WTC11 (cell line): ENCODE results near the gene AQP2. TPM values are rescaled to one million over a fixed set of nuclear protein-coding genes. Genes with fewer than 3 reads are reported as not detected.

ENCODE experiments used
- ATAC-seq: fragments of 200-7000 bp; cut with Tn5 transposase; 2 replicates; pipeline ENCODE4 v1.10.0; 2021; ENCODE audit warnings: mild to moderate bottlenecking, moderate library complexity
- CTCF ChIA-PET: fragments of 300-600 bp; sonication (Branson Sonifier 250); formaldehyde crosslinking; loops from one replicate; lab custom pipeline; 2021; ENCODE audit warnings: antibody characterized with exemption; lab: Charles Lee
- POLR2A ChIA-PET: fragments of 350-600 bp; sonication (Branson Sonifier 250); formaldehyde crosslinking; loops from one replicate; lab custom pipeline; 2021; ENCODE audit warnings: antibody characterized with exemption; lab: Charles Lee
- DNase-seq: peaks from one replicate; pipeline ENCODE4 v3.0.0; 2021; ENCODE audit warnings: low spot score
- H3K27ac Mint-ChIP-seq: 2 replicates; pipeline ENCODE4 v1.8.0; 2021; ENCODE audit warnings: mixed read lengths
- H3K27me3 Mint-ChIP-seq: 2 replicates; pipeline ENCODE4 v1.8.0; 2021; ENCODE audit warnings: low read depth, mild to moderate bottlenecking, moderate library complexity, mixed read lengths
- H3K36me3 Mint-ChIP-seq: 2 replicates; pipeline ENCODE4 v1.8.0; 2021; ENCODE audit warnings: mixed read lengths
- H3K4me1 Mint-ChIP-seq: 2 replicates; pipeline ENCODE4 v1.8.0; 2022; ENCODE audit warnings: mixed read lengths
- H3K4me3 Mint-ChIP-seq: 2 replicates; pipeline ENCODE4 v1.8.0; 2021; ENCODE audit warnings: mild to moderate bottlenecking, moderate library complexity, mixed read lengths
- H3K9me3 Mint-ChIP-seq: 2 replicates; pipeline ENCODE4 v1.8.0; 2021; ENCODE audit warnings: mixed read lengths
- ELF4 ChIP-seq: sonication (generic); formaldehyde crosslinking; IDR thresholded peaks from 2 replicates; pipeline ENCODE4 v1.8.1; 2022; ENCODE audit warnings: low read depth, mild to moderate bottlenecking, moderate library complexity, missing genetic modification reagents
- FOXJ3 ChIP-seq: sonication (generic); formaldehyde crosslinking; IDR thresholded peaks from 2 replicates; pipeline ENCODE4 v1.9.0; 2021; ENCODE audit warnings: missing genetic modification reagents, mild to moderate bottlenecking, borderline replicate concordance
- GRHL2 ChIP-seq: fragments of 250-450 bp; sonication (Bioruptor Pico); IDR thresholded peaks from 2 replicates; pipeline ENCODE4 v1.8.0; 2022; ENCODE audit warnings: mild to moderate bottlenecking, moderate library complexity; ENCODE audit not compliant: insufficient replicate concordance, severe bottlenecking
- NFE2L1 ChIP-seq: sonication (generic); formaldehyde crosslinking; IDR thresholded peaks from 2 replicates; pipeline ENCODE4 v1.8.1; 2023; ENCODE audit warnings: missing genetic modification reagents
- NR1H2 ChIP-seq: sonication (generic); formaldehyde crosslinking; IDR thresholded peaks from 2 replicates; pipeline ENCODE4 v1.9.0; 2021; ENCODE audit warnings: mild to moderate bottlenecking, moderate library complexity, missing genetic modification reagents
- NR2C2 ChIP-seq: sonication (generic); formaldehyde crosslinking; IDR thresholded peaks from 2 replicates; pipeline ENCODE4 v1.8.0; 2022; ENCODE audit warnings: mild to moderate bottlenecking, missing genetic modification reagents
- NR3C1 ChIP-seq: sonication (generic); formaldehyde crosslinking; conservative IDR thresholded peaks from 2 replicates; pipeline ENCODE4 v1.8.1; 2023; ENCODE audit warnings: low read depth, mild to moderate bottlenecking, missing genetic modification reagents
- RELA ChIP-seq: sonication (generic); formaldehyde crosslinking; IDR thresholded peaks from 2 replicates; pipeline ENCODE4 v1.8.1; 2022; ENCODE audit warnings: missing genetic modification reagents, mild to moderate bottlenecking, borderline replicate concordance
- TEAD1 ChIP-seq: sonication (generic); formaldehyde crosslinking; IDR thresholded peaks from 2 replicates; pipeline ENCODE4 v1.8.0; 2022; ENCODE audit warnings: mild to moderate bottlenecking, missing genetic modification reagents
- ZNF121 ChIP-seq: sonication (generic); formaldehyde crosslinking; IDR thresholded peaks from 2 replicates; pipeline ENCODE4 v1.8.0; 2023; ENCODE audit warnings: missing genetic modification reagents
- ZNF138 ChIP-seq: sonication (generic); formaldehyde crosslinking; conservative IDR thresholded peaks from 2 replicates; pipeline ENCODE4 v1.8.1; 2022; ENCODE audit warnings: mild to moderate bottlenecking, moderate library complexity, missing genetic modification reagents
- ZNF232 ChIP-seq: sonication (generic); formaldehyde crosslinking; IDR thresholded peaks from 2 replicates; pipeline ENCODE4 v1.8.0; 2022; ENCODE audit warnings: mild to moderate bottlenecking, missing genetic modification reagents
- ZNF671 ChIP-seq: fragments of 250-450 bp; sonication (Bioruptor Pico); IDR thresholded peaks from 2 replicates; pipeline ENCODE4 v1.8.0; 2021; ENCODE audit warnings: mild to moderate bottlenecking
- total RNA-seq: library from RNA; stranded (reverse); gene quantifications from 3 replicates; pipeline ENCODE4 v1.2.3, GENCODE V29; 2021
- TF ChIP-seq, protein P1 (sequence below): sonication (generic); formaldehyde crosslinking; IDR thresholded peaks from 2 replicates; pipeline ENCODE4 v1.8.0; 2022; ENCODE audit warnings: mild to moderate bottlenecking, missing genetic modification reagents
- TF ChIP-seq, protein P2 (sequence below): sonication (generic); formaldehyde crosslinking; conservative IDR thresholded peaks from 2 replicates; pipeline ENCODE4 v1.8.1; 2023; ENCODE audit warnings: mild to moderate bottlenecking, low read depth, missing genetic modification reagents, moderate library complexity
- TF ChIP-seq, protein P3 (sequence below): sonication (generic); formaldehyde crosslinking; IDR thresholded peaks from 2 replicates; pipeline ENCODE4 v1.8.0; 2023; ENCODE audit warnings: missing genetic modification reagents
- TF ChIP-seq, protein P4 (sequence below): sonication (generic); formaldehyde crosslinking; IDR thresholded peaks from 2 replicates; pipeline ENCODE4 v1.8.0; 2022; ENCODE audit warnings: missing genetic modification reagents
- TF ChIP-seq, protein P5 (sequence below): sonication (generic); formaldehyde crosslinking; IDR thresholded peaks from 2 replicates; pipeline ENCODE4 v1.8.0; 2022; ENCODE audit warnings: mild to moderate bottlenecking, missing genetic modification reagents
- TF ChIP-seq, protein P6 (sequence below): fragments of 250-450 bp; sonication (Bioruptor Pico); IDR thresholded peaks from 2 replicates; pipeline ENCODE4 v1.8.0; 2021; ENCODE audit warnings: mild to moderate bottlenecking
- TF ChIP-seq, protein P7 (sequence below): sonication (generic); formaldehyde crosslinking; IDR thresholded peaks from 2 replicates; pipeline ENCODE4 v1.8.1; 2022; ENCODE audit warnings: mild to moderate bottlenecking, moderate library complexity, missing genetic modification reagents

AQP2 gene
- total RNA-seq, 1 experiment from 2014 or later: not detected

DNA sequence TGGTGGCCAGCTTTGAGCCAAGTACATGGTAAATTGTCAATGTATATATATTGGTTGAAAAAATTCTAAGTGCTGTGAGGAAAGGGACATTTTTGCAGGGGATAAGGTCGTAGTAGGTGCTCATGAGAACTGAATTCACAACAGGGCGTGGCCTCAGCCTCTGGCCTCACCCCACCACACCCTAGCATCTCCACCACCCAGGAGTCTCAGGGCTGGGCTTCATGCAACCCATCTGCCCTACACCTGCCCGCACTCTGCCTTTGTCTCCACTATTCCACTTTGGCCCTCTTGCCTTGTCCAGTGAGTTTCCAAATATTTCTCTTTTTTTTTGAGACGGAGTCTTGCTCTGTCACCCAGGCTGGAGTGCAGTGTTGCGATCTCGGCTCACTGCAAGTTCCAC is 22.1 kb upstream of the AQP2 start:
- no peak for DNase-seq
- Mint-ChIP-seq H3K4me1 (no peaks in the 10 kb centered on the region), H3K4me3 (no peak overlapping the region), H3K36me3 (no peaks in the 10 kb centered on the region), H3K27me3 (no peaks in the 10 kb centered on the region; the same call in 1 of the 2 replicates), H3K27ac (no peak overlapping the region), H3K9me3 (no peaks in the 10 kb centered on the region)
- POLR2A ChIA-PET: no interaction called here
- TF ChIP-seq, protein P1, sequence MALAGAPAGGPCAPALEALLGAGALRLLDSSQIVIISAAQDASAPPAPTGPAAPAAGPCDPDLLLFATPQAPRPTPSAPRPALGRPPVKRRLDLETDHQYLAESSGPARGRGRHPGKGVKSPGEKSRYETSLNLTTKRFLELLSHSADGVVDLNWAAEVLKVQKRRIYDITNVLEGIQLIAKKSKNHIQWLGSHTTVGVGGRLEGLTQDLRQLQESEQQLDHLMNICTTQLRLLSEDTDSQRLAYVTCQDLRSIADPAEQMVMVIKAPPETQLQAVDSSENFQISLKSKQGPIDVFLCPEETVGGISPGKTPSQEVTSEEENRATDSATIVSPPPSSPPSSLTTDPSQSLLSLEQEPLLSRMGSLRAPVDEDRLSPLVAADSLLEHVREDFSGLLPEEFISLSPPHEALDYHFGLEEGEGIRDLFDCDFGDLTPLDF (CRISPR knock-in tag): no peak
- TF ChIP-seq ZNF671: no peak
- no peak for TF ChIP-seq ELF4 (CRISPR knock-in tag)
- no peak for TF ChIP-seq GRHL2 (CRISPR knock-in tag)
- TF ChIP-seq, protein P2, sequence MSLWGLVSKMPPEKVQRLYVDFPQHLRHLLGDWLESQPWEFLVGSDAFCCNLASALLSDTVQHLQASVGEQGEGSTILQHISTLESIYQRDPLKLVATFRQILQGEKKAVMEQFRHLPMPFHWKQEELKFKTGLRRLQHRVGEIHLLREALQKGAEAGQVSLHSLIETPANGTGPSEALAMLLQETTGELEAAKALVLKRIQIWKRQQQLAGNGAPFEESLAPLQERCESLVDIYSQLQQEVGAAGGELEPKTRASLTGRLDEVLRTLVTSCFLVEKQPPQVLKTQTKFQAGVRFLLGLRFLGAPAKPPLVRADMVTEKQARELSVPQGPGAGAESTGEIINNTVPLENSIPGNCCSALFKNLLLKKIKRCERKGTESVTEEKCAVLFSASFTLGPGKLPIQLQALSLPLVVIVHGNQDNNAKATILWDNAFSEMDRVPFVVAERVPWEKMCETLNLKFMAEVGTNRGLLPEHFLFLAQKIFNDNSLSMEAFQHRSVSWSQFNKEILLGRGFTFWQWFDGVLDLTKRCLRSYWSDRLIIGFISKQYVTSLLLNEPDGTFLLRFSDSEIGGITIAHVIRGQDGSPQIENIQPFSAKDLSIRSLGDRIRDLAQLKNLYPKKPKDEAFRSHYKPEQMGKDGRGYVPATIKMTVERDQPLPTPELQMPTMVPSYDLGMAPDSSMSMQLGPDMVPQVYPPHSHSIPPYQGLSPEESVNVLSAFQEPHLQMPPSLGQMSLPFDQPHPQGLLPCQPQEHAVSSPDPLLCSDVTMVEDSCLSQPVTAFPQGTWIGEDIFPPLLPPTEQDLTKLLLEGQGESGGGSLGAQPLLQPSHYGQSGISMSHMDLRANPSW (CRISPR knock-in tag): no peak
- TF ChIP-seq, protein P3, sequence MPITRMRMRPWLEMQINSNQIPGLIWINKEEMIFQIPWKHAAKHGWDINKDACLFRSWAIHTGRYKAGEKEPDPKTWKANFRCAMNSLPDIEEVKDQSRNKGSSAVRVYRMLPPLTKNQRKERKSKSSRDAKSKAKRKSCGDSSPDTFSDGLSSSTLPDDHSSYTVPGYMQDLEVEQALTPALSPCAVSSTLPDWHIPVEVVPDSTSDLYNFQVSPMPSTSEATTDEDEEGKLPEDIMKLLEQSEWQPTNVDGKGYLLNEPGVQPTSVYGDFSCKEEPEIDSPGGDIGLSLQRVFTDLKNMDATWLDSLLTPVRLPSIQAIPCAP (CRISPR knock-in tag): no peak
- TF ChIP-seq NR3C1: no peak
- TF ChIP-seq, protein P4, sequence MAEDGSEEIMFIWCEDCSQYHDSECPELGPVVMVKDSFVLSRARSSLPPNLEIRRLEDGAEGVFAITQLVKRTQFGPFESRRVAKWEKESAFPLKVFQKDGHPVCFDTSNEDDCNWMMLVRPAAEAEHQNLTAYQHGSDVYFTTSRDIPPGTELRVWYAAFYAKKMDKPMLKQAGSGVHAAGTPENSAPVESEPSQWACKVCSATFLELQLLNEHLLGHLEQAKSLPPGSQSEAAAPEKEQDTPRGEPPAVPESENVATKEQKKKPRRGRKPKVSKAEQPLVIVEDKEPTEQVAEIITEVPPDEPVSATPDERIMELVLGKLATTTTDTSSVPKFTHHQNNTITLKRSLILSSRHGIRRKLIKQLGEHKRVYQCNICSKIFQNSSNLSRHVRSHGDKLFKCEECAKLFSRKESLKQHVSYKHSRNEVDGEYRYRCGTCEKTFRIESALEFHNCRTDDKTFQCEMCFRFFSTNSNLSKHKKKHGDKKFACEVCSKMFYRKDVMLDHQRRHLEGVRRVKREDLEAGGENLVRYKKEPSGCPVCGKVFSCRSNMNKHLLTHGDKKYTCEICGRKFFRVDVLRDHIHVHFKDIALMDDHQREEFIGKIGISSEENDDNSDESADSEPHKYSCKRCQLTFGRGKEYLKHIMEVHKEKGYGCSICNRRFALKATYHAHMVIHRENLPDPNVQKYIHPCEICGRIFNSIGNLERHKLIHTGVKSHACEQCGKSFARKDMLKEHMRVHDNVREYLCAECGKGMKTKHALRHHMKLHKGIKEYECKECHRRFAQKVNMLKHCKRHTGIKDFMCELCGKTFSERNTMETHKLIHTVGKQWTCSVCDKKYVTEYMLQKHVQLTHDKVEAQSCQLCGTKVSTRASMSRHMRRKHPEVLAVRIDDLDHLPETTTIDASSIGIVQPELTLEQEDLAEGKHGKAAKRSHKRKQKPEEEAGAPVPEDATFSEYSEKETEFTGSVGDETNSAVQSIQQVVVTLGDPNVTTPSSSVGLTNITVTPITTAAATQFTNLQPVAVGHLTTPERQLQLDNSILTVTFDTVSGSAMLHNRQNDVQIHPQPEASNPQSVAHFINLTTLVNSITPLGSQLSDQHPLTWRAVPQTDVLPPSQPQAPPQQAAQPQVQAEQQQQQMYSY (CRISPR knock-in tag): no peak
- TF ChIP-seq, protein P5, sequence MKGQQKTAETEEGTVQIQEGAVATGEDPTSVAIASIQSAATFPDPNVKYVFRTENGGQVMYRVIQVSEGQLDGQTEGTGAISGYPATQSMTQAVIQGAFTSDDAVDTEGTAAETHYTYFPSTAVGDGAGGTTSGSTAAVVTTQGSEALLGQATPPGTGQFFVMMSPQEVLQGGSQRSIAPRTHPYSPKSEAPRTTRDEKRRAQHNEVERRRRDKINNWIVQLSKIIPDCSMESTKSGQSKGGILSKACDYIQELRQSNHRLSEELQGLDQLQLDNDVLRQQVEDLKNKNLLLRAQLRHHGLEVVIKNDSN (CRISPR knock-in tag): no peak
- TF ChIP-seq NR2C2 (CRISPR knock-in tag): no peak
- TF ChIP-seq, protein P6, sequence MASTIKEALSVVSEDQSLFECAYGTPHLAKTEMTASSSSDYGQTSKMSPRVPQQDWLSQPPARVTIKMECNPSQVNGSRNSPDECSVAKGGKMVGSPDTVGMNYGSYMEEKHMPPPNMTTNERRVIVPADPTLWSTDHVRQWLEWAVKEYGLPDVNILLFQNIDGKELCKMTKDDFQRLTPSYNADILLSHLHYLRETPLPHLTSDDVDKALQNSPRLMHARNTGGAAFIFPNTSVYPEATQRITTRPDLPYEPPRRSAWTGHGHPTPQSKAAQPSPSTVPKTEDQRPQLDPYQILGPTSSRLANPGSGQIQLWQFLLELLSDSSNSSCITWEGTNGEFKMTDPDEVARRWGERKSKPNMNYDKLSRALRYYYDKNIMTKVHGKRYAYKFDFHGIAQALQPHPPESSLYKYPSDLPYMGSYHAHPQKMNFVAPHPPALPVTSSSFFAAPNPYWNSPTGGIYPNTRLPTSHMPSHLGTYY: no peak
- TF ChIP-seq NR1H2: no peak
- no peak for TF ChIP-seq ZNF121 (CRISPR knock-in tag)
- TF ChIP-seq ZNF138 (CRISPR knock-in tag): no peak
- TF ChIP-seq TEAD1 (CRISPR knock-in tag): no peak
- no peak for ATAC-seq
- CTCF ChIA-PET: interaction anchor here (0.9 to 2.0 kb wide), 5 partner anchors 17 to 62 kb away, joined by 3 to 11 read pairs (median 9); no protein-coding TSS in a partner anchor

DNA sequence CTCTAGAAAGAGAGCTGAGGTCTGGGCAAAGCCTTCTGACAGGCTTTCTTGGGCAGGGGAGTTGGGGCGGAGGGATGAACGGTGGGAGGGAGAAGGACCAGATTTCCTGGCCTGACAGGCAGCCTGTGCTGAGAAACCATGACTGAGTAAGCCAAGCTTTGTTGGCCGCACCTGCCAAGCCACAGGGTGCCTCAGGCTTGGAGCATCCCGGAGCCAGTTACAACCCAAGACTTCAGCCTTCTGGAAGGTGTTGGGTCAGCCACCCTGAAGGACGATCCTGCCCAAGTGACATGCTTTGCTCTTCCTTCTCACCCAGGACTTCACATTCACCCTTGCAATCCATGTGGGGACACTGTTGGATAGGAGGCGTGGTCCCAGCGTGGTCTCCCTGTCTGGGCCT is 21.0 kb upstream of the AQP2 start:
- Mint-ChIP-seq H3K9me3 (no peaks in the 10 kb centered on the region), H3K27ac (no peak overlapping the region), H3K36me3 (no peaks in the 10 kb centered on the region), H3K4me3 (no peak overlapping the region), H3K4me1 (peaks cover 3% of the 10 kb centered on the region; the same call in 1 of the 2 replicates), H3K27me3 (no peaks in the 10 kb centered on the region; the same call in 1 of the 2 replicates)
- ChIA-PET POLR2A (no interaction called here), CTCF (interaction anchor here (0.6 to 2.0 kb wide), 4 partner anchors 16 to 38 kb away, joined by 3 to 11 read pairs (median 6); no protein-coding TSS in a partner anchor)
- no peak for DNase-seq
- ATAC-seq: no peak
- TF ChIP-seq, protein P2 (CRISPR knock-in tag): no peak
- TF ChIP-seq NFE2L1 (CRISPR knock-in tag): no peak
- no peak for TF ChIP-seq ZNF232
- TF ChIP-seq RELA (CRISPR knock-in tag): no peak
- TF ChIP-seq, protein P7, sequence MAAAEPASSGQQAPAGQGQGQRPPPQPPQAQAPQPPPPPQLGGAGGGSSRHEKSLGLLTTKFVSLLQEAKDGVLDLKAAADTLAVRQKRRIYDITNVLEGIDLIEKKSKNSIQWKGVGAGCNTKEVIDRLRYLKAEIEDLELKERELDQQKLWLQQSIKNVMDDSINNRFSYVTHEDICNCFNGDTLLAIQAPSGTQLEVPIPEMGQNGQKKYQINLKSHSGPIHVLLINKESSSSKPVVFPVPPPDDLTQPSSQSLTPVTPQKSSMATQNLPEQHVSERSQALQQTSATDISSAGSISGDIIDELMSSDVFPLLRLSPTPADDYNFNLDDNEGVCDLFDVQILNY (CRISPR knock-in tag): no peak
- TF ChIP-seq FOXJ3 (CRISPR knock-in tag): no peak
